Ascending aorta (tissue), 2 donors: ENCODE data around the gene BCAS1. TPM values are rescaled to one million over a fixed set of nuclear protein-coding genes. Genes with fewer than 3 reads are reported as not detected.

Experiments used
- DNase-seq, 2 donors: peaks; one replicate each; pipeline ENCODE4 v3.0.0-alpha.2; 2019; ENCODE audit warnings: low spot score in 2 of 2
- H3K27ac ChIP-seq, 2 donors: fragments of 200-600 bp; sonication (generic); one replicate each; pipeline ENCODE4 v1.5.1; 2016 to 2017; ENCODE audit warnings: mild to moderate bottlenecking in 1 of 2
- H3K27me3 ChIP-seq: fragments of 200-600 bp; sonication (generic); one replicate; pipeline ENCODE4 v1.5.1; 2017
- H3K36me3 ChIP-seq, 2 donors: fragments of 200-600 bp; sonication (generic); one replicate each; pipeline ENCODE4 v1.5.1; 2016
- H3K4me1 ChIP-seq, 2 donors: fragments of 200-600 bp; sonication (generic); one replicate each; pipeline ENCODE4 v1.5.1; 2016 to 2017; ENCODE audit warnings: mild to moderate bottlenecking in 1 of 2
- H3K4me3 ChIP-seq, 2 donors: fragments of 200-600 bp; sonication (generic); one replicate each; pipeline ENCODE4 v1.5.1; 2016 to 2017; ENCODE audit warnings: mild to moderate bottlenecking in 1 of 2
- H3K9me3 ChIP-seq, 2 donors: fragments of 200-600 bp; sonication (generic); one replicate each; pipeline ENCODE4 v1.5.1; 2016
- intact Hi-C: fragments of 100-400 bp; cut with DNase I; formaldehyde crosslinking; loops from one replicate; pipeline ENCODE4 v1.15.1; 2023
- total RNA-seq: library from RNA; depleted of rRNA; stranded (reverse); fragments of >200 nt; gene quantifications from one replicate; pipeline ENCODE4 v1.1.0, GENCODE V29; 2016
- TF ChIP-seq, protein P1 (sequence below), 3 experiments: fragments of 200-600 bp in 2 of 3; fragments of 450-650 bp in 1 of 3; sonication (generic) in 2 of 3; IDR thresholded peaks; one replicate each; pipeline ENCODE4 v1.5.1; 2016 to 2019; ENCODE audit warnings: antibody characterized with exemption in 3 of 3, mild to moderate bottlenecking in 1 of 3, moderate library complexity in 1 of 3

Gene BCAS1
- total RNA-seq, 1 donor from 2014 or later, result not detected

DNA sequence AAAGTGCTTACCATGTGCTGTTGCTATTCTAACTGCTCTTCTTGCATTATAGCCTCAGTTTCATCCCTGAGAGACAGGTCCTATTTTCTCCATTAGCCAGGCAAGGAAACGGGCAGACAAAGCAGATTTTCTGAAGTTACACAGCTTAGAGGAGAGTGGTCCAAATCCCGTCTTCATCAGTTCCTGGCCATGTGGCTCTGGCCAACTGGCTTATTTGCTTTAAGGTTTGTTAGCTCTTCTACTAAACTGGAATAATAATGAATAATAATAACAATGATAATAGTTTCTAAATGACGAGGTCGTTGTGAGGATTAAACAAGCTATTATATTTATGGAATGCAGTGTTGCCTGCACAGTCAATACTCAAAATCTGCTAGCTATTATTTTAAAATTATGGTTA is 35.8 kb upstream of the BCAS1 start:
- Histone ChIP-seq H3K9me3 (no peaks in the 10 kb centered on the region), H3K36me3 (no peaks in the 10 kb centered on the region), H3K27ac (no peak overlapping the region), H3K4me3 (no peak overlapping the region), H3K4me1 (no peaks in the 10 kb centered on the region), H3K27me3 (no peaks in the 10 kb centered on the region)
- DNase-seq, result no peak
- TF ChIP-seq, protein P1, sequence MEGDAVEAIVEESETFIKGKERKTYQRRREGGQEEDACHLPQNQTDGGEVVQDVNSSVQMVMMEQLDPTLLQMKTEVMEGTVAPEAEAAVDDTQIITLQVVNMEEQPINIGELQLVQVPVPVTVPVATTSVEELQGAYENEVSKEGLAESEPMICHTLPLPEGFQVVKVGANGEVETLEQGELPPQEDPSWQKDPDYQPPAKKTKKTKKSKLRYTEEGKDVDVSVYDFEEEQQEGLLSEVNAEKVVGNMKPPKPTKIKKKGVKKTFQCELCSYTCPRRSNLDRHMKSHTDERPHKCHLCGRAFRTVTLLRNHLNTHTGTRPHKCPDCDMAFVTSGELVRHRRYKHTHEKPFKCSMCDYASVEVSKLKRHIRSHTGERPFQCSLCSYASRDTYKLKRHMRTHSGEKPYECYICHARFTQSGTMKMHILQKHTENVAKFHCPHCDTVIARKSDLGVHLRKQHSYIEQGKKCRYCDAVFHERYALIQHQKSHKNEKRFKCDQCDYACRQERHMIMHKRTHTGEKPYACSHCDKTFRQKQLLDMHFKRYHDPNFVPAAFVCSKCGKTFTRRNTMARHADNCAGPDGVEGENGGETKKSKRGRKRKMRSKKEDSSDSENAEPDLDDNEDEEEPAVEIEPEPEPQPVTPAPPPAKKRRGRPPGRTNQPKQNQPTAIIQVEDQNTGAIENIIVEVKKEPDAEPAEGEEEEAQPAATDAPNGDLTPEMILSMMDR (IDR thresholded peaks at IDR 0.05), result no peak
- intact Hi-C loops, result no loop called here

DNA sequence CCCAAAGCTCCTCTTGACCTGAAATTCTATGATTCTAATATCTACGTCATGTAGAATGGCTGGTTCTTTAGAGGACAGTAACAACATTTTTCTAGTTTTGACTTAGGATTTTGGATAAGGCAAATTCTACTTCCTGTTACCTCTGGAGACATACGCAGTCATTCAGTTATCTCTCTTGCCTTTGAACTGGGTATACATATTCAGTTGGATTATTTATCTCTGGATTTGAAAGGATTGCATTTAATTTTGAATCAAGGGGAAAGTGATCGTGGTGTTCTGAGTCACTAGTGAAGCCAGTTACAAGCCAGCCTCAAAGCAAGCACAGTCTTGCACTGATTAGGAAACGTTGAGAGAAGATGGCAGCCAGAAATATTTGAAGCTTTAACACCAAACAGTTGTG is 35.3 kb upstream of the BCAS1 start:
- TF ChIP-seq, protein P1 (IDR thresholded peaks at IDR 0.05), result no peak
- intact Hi-C loops, result no loop called here
- H3K36me3 ChIP-seq, result no peaks in the 10 kb centered on the region
- H3K4me1 ChIP-seq, result no peaks in the 10 kb centered on the region
- no peaks in the 10 kb centered on the region for H3K9me3 ChIP-seq
- DNase-seq, result no peak
- no peaks in the 10 kb centered on the region for H3K27me3 ChIP-seq
- H3K27ac ChIP-seq, result no peak overlapping the region
- no peak overlapping the region for H3K4me3 ChIP-seq

GRCh38 chr20:54104781-54105180 is 34.4 kb upstream of the BCAS1 start:
- Histone ChIP-seq H3K4me3 (no peak overlapping the region), H3K4me1 (no peaks in the 10 kb centered on the region), H3K9me3 (no peaks in the 10 kb centered on the region), H3K36me3 (no peaks in the 10 kb centered on the region), H3K27me3 (no peaks in the 10 kb centered on the region), H3K27ac (no peak overlapping the region)
- intact Hi-C loops, result no loop called here
- TF ChIP-seq, protein P1 (IDR thresholded peaks at IDR 0.05), result no peak
- no peak for DNase-seq

DNA sequence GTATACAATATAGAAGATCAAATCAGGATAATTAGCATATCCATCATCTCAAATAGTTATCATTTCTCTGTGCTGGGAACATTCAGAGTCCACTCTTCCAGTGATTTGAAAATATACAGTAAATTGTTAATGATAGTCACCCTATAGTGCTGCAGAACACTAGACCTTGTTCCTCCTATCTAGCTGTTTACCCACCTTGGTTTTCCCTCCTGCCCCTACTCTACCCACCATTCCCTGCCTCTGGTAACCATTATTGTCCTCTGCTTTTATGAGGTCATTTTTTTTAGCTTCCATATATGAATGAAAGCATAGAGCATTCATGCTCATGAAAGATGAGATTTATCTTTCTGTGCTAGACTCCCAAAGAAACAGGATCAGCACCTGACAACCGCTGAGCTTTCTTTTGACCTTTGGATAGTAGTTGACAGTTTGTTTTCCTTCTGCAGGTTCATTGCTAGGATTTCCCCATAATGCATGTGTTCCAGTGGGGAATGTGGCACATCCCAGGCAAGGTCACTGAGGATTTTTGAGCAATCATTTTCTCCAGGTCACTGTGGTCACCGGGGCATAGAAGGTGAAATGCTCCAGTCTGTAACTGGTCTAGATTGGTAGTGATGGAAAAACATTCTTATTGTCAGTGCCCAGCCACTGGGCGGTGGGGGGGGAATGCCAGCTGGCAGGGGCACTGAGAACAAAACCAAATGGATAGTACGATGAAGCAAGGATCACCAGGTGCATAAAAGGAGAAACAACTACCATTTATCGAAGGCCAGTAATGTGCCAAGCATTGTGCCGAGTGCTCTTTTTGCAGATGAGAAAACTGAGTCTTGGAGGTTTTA is 33.6 kb upstream of the BCAS1 start:
- H3K4me1 ChIP-seq, result no peaks in the 10 kb centered on the region
- H3K27ac ChIP-seq, result no peak overlapping the region
- no peak overlapping the region for H3K4me3 ChIP-seq
- DNase-seq, result no peak
- TF ChIP-seq, protein P1 (IDR thresholded peaks at IDR 0.05), result no peak
- no peaks in the 10 kb centered on the region for H3K36me3 ChIP-seq
- intact Hi-C loops, result no loop called here
- no peaks in the 10 kb centered on the region for H3K9me3 ChIP-seq
- H3K27me3 ChIP-seq, result no peaks in the 10 kb centered on the region

DNA sequence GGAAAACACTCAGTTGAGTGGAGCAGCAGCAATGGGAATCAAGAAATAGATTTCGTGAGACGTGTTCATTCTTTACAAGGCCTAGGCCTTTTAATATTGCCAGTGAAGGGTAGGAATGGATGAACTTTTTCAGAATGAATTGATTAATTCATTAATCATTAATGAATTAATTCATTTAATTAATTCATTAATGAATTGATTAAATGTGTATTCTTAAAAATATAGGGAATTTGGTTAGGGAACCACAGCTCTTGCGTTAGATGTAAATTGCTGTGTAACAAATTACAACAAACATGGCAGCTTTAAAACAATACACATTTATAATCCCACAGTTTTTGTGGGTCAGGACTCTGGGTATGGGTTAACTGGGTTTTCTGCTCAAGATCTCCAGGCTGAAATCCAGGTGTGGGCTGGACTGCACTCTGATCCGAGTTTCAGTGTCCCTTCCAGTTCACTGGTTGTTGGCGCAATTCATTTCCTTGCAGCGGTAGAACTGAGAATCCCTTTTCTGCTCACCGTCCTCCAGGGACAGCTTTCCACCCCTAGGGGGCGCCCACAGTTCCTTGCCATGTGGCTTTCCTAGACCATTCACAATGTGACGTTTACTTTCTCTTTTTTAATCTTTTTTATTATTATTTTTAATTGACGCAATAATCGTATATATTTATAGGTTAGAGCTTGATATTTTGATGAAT is 32.8 kb upstream of the BCAS1 start:
- no peak overlapping the region for H3K27ac ChIP-seq
- TF ChIP-seq, protein P1 (IDR thresholded peaks at IDR 0.05), result peak; percentile 30 to 59 (median 48)
- DNase-seq, result peak; percentile 10 to 76
- no peaks in the 10 kb centered on the region for H3K27me3 ChIP-seq
- H3K36me3 ChIP-seq, result no peaks in the 10 kb centered on the region
- intact Hi-C loops, result no loop called here
- H3K9me3 ChIP-seq, result no peaks in the 10 kb centered on the region
- H3K4me3 ChIP-seq, result no peak overlapping the region
- H3K4me1 ChIP-seq, result no peaks in the 10 kb centered on the region
